GM12801 (cell line): ENCODE results near the gene PRR23B.

ENCODE experiments used
- CTCF ChIP-seq: IDR thresholded peaks from one replicate; pipeline ENCODE4 v1.5.1; 2011; ENCODE audit warnings: control low read depth; ENCODE audit not compliant: insufficient read length; ENCODE audit errors: extremely low read depth

PRR23B gene

GRCh38 chr3:138995706-138996105 lies 25.0 kb downstream of the PRR23B start:
- no peak for TF ChIP-seq CTCF

GRCh38 chr3:138987181-138987580 lies 33.5 kb downstream of the PRR23B start:
- no peak for TF ChIP-seq CTCF

- no peak for TF ChIP-seq CTCF
Measured at GRCh38 chr3:138985932-138986331, 34.8 kb downstream of the PRR23B start.

- no peak for TF ChIP-seq CTCF
Measured at GRCh38 chr3:138984816-138985215, 35.9 kb downstream of the PRR23B start.

- no peak for TF ChIP-seq CTCF
Measured at GRCh38 chr3:138976047-138976446, 44.7 kb downstream of the PRR23B start.

- no peak for TF ChIP-seq CTCF
Measured at GRCh38 chr3:138975351-138975750, 45.4 kb downstream of the PRR23B start.

- no peak for TF ChIP-seq CTCF
Measured at GRCh38 chr3:138974462-138974861, 46.3 kb downstream of the PRR23B start.

- no peak for TF ChIP-seq CTCF
Measured at GRCh38 chr3:138972941-138973340, 47.8 kb downstream of the PRR23B start.
